ENCODE measurements around the gene HOXD9.

Gene HOXD9

DNA sequence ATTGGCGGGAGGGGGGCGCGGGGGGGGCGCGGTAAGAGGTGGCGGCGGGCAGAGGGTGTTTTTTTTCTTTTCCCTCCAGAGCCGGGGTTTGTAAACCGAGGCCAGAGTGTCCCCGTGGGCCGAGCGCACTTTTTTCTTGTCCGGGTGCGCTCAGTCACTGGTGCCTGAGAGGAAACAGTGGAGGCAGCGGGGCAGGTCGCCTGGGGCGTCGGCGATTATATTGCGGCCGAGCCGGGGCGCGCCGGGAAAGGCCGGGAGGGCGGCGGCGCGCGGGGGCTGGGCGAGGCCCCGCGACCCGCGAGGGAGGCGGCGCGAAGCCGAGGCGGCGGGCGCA lies 7.3 kb downstream of the HOXD9 start:
- H3K4me3 ChIP-seq (ENCODE audit: low read length): no peak overlapping the region
- H3K9me3 ChIP-seq (ENCODE audit: control insufficient read depth, low read length): no peaks in the 10 kb centered on the region
- no peak overlapping the region for H3K9ac ChIP-seq (ENCODE audit: low read length)
- peaks cover 96% of the 10 kb centered on the region for H3K27me3 ChIP-seq (ENCODE audit: control insufficient read depth, insufficient read depth, low read length)
- H3K36me3 ChIP-seq (ENCODE audit: control insufficient read depth, insufficient read depth, low read length): no peaks in the 10 kb centered on the region
- H3K4me1 ChIP-seq (ENCODE audit: control insufficient read depth, insufficient read depth, low read length): no peaks in the 10 kb centered on the region

GRCh38 chr2:176130147-176130956 lies 7.8 kb downstream of the HOXD9 start:
- Histone ChIP-seq H3K4me1 (ENCODE audit: control insufficient read depth, insufficient read depth, low read length) (no peaks in the 10 kb centered on the region), H3K9me3 (ENCODE audit: control insufficient read depth, low read length) (no peaks in the 10 kb centered on the region), H3K27me3 (ENCODE audit: control insufficient read depth, insufficient read depth, low read length) (peaks cover 96% of the 10 kb centered on the region), H3K36me3 (ENCODE audit: control insufficient read depth, insufficient read depth, low read length) (no peaks in the 10 kb centered on the region), H3K9ac (ENCODE audit: low read length) (no peak overlapping the region), H3K4me3 (ENCODE audit: low read length) (no peak overlapping the region)

DNA sequence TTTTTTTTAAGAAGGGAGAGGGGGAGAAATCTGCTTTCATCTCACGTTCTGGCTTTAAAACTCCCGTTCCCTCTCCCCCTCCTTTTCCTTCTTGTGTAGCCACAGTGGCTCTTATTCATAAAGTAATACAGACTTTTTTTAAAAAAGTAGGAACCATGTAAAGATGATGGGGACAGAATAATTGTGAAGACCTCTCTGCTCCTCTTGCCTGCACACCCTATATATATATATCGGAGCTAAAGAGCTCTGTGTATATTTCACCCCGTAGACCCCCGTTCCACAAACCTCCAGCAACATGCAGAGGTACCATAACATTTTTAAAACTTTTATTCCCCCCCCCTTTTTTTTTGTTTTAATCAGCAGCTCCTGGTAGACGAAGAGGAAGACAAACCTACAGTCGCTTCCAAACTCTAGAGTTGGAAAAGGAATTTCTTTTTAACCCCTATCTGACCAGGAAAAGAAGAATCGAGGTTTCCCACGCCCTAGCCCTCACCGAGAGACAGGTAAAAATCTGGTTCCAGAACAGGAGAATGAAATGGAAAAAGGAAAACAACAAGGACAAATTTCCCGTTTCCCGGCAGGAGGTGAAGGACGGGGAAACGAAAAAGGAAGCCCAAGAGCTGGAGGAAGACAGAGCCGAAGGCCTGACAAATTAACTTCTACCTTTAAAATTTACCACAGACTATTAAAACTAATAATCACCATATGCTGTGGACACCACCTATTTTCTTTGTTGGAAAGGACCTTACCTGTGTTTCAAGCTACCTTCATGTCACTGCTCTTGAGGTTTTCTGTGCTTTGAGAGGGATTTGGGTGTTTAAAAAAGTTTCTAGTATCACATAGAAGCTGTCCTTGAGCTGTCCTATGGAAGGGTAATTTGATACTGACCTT lies 8.7 kb downstream of the HOXD9 start:
- peaks cover 96% of the 10 kb centered on the region for H3K27me3 ChIP-seq (ENCODE audit: control insufficient read depth, insufficient read depth, low read length)
- H3K4me1 ChIP-seq (ENCODE audit: control insufficient read depth, insufficient read depth, low read length): no peaks in the 10 kb centered on the region
- no peak overlapping the region for H3K4me3 ChIP-seq (ENCODE audit: low read length)
- H3K36me3 ChIP-seq (ENCODE audit: control insufficient read depth, insufficient read depth, low read length): no peaks in the 10 kb centered on the region
- no peaks in the 10 kb centered on the region for H3K9me3 ChIP-seq (ENCODE audit: control insufficient read depth, low read length)
- no peak overlapping the region for H3K9ac ChIP-seq (ENCODE audit: low read length)

- peaks cover 98% of the 10 kb centered on the region for H3K27me3 ChIP-seq (ENCODE audit: control insufficient read depth, insufficient read depth, low read length)
- no peaks in the 10 kb centered on the region for H3K36me3 ChIP-seq (ENCODE audit: control insufficient read depth, insufficient read depth, low read length)
- peaks cover 1% of the 10 kb centered on the region for H3K4me1 ChIP-seq (ENCODE audit: control insufficient read depth, insufficient read depth, low read length)
- H3K4me3 ChIP-seq (ENCODE audit: low read length): no peak overlapping the region
- H3K9ac ChIP-seq (ENCODE audit: low read length): no peak overlapping the region
- no peaks in the 10 kb centered on the region for H3K9me3 ChIP-seq (ENCODE audit: control insufficient read depth, low read length)
Measured at GRCh38 chr2:176131848-176132158, 9.3 kb downstream of the HOXD9 start.

DNA sequence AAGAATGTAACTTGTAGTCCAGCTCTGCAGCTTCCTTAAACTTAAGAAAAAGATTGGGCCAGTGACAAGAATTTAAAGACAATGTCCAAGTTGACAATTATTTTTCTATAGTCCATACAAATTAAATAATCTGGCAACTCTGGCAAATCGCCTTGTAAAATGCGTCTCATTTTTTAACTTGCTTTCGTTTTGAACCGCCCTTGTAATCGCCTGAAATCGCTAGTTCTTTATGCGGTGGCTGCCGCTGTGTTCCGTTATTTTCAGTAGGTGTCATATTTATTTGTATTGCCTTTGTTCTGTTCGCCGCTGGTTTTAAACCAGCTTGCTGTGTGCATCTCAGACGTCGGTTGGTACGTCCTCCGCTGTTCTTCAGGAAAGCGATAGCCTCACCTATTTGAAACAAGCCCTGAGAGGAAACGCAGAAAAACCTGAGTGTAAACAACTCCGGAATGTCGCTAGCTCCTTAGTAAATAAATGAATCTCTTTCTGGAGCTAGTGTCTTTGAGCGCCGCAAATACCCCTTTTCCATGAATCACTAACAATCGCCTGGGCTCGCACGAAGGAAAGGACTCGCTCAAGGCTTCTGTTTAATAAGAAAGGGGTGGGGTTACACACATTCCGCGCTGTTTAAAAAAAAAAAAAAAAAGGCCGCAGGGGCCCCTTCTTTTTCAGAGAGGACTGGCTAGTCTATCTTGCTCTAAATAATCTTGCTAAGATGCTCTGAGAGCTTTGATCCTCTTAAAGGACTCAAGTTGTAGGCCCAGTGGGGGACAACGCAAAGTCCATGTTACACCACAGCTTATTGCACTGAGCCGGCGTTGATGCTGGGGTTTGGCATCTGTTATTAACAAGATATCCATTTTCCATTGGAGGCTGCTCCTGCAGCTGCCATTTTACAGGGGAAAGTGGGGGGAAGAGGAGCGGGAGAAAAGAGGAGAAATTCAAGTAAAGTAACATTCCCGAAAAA lies 10.0 kb downstream of the HOXD9 start:
- H3K27me3 ChIP-seq (ENCODE audit: control insufficient read depth, insufficient read depth, low read length): peaks cover 98% of the 10 kb centered on the region
- H3K4me3 ChIP-seq (ENCODE audit: low read length): no peak overlapping the region
- no peaks in the 10 kb centered on the region for H3K9me3 ChIP-seq (ENCODE audit: control insufficient read depth, low read length)
- H3K9ac ChIP-seq (ENCODE audit: low read length): no peak overlapping the region
- H3K36me3 ChIP-seq (ENCODE audit: control insufficient read depth, insufficient read depth, low read length): no peaks in the 10 kb centered on the region
- H3K4me1 ChIP-seq (ENCODE audit: control insufficient read depth, insufficient read depth, low read length): peaks cover 5% of the 10 kb centered on the region

- Histone ChIP-seq H3K27me3 (ENCODE audit: control insufficient read depth, insufficient read depth, low read length) (peaks cover 98% of the 10 kb centered on the region), H3K4me1 (ENCODE audit: control insufficient read depth, insufficient read depth, low read length) (peaks cover 5% of the 10 kb centered on the region), H3K9ac (ENCODE audit: low read length) (no peak overlapping the region), H3K36me3 (ENCODE audit: control insufficient read depth, insufficient read depth, low read length) (no peaks in the 10 kb centered on the region), H3K9me3 (ENCODE audit: control insufficient read depth, low read length) (no peaks in the 10 kb centered on the region), H3K4me3 (ENCODE audit: low read length) (no peak overlapping the region)
Measured at GRCh38 chr2:176133389-176133788, 10.9 kb downstream of the HOXD9 start.

GRCh38 chr2:176134035-176134434 lies 11.5 kb downstream of the HOXD9 start:
- no peak overlapping the region for H3K4me3 ChIP-seq (ENCODE audit: low read length)
- peaks cover 98% of the 10 kb centered on the region for H3K27me3 ChIP-seq (ENCODE audit: control insufficient read depth, insufficient read depth, low read length)
- peaks cover 5% of the 10 kb centered on the region for H3K4me1 ChIP-seq (ENCODE audit: control insufficient read depth, insufficient read depth, low read length)
- H3K9ac ChIP-seq (ENCODE audit: low read length): no peak overlapping the region
- H3K9me3 ChIP-seq (ENCODE audit: control insufficient read depth, low read length): no peaks in the 10 kb centered on the region
- no peaks in the 10 kb centered on the region for H3K36me3 ChIP-seq (ENCODE audit: control insufficient read depth, insufficient read depth, low read length)

GRCh38 chr2:176135035-176135440 lies 12.5 kb downstream of the HOXD9 start:
- peaks cover 97% of the 10 kb centered on the region for H3K27me3 ChIP-seq (ENCODE audit: control insufficient read depth, insufficient read depth, low read length)
- no peaks in the 10 kb centered on the region for H3K9me3 ChIP-seq (ENCODE audit: control insufficient read depth, low read length)
- no peak overlapping the region for H3K4me3 ChIP-seq (ENCODE audit: low read length)
- no peaks in the 10 kb centered on the region for H3K36me3 ChIP-seq (ENCODE audit: control insufficient read depth, insufficient read depth, low read length)
- peaks cover 5% of the 10 kb centered on the region for H3K4me1 ChIP-seq (ENCODE audit: control insufficient read depth, insufficient read depth, low read length)
- H3K9ac ChIP-seq (ENCODE audit: low read length): no peak overlapping the region

- H3K27me3 ChIP-seq (ENCODE audit: control insufficient read depth, insufficient read depth, low read length): peaks cover 97% of the 10 kb centered on the region
- no peaks in the 10 kb centered on the region for H3K9me3 ChIP-seq (ENCODE audit: control insufficient read depth, low read length)
- H3K4me3 ChIP-seq (ENCODE audit: low read length): peak overlapping the region; percentile 40
- H3K4me1 ChIP-seq (ENCODE audit: control insufficient read depth, insufficient read depth, low read length): peaks cover 13% of the 10 kb centered on the region
- H3K9ac ChIP-seq (ENCODE audit: low read length): no peak overlapping the region
- no peaks in the 10 kb centered on the region for H3K36me3 ChIP-seq (ENCODE audit: control insufficient read depth, insufficient read depth, low read length)
Measured at GRCh38 chr2:176136374-176137251, 14.1 kb downstream of the HOXD9 start.

DNA sequence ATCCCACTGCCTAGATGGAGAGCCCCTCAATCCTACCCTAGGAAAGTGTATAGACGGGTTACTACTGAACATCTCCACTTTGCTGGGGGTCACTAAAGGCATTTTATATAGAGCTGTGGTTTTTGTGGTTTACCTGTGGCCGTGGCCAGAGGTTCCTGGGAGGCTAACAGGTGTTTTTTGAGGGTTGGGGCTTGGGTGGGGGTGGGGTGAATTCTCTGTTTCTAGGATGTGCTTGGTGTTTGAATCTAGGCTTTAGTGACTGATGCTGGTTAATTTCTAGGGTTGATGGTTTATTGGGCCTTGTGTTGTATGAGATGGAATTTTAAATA lies 14.7 kb downstream of the HOXD9 start:
- Histone ChIP-seq H3K9ac (ENCODE audit: low read length) (no peak overlapping the region), H3K27me3 (ENCODE audit: control insufficient read depth, insufficient read depth, low read length) (peaks cover 98% of the 10 kb centered on the region), H3K36me3 (ENCODE audit: control insufficient read depth, insufficient read depth, low read length) (no peaks in the 10 kb centered on the region), H3K4me1 (ENCODE audit: control insufficient read depth, insufficient read depth, low read length) (peaks cover 13% of the 10 kb centered on the region), H3K4me3 (ENCODE audit: low read length) (no peak overlapping the region), H3K9me3 (ENCODE audit: control insufficient read depth, low read length) (no peaks in the 10 kb centered on the region)

DNA sequence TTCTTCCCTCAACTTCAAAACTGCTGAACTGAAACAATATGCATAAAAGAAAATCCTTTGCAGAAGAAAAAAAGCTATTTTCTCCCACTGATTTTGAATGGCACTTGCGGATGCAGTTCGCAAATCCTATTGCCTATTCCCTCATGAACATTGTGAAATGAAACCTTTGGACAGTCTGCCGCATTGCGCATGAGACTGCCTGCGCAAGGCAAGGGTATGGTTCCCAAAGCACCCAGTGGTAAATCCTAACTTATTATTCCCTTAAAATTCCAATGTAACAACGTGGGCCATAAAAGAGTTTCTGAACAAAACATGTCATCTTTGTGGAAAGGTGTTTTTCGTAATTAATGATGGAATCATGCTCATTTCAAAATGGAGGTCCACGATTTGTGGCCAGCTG lies 15.4 kb downstream of the HOXD9 start:
- peaks cover 13% of the 10 kb centered on the region for H3K4me1 ChIP-seq (ENCODE audit: control insufficient read depth, insufficient read depth, low read length)
- peaks cover 98% of the 10 kb centered on the region for H3K27me3 ChIP-seq (ENCODE audit: control insufficient read depth, insufficient read depth, low read length)
- no peaks in the 10 kb centered on the region for H3K9me3 ChIP-seq (ENCODE audit: control insufficient read depth, low read length)
- H3K9ac ChIP-seq (ENCODE audit: low read length): no peak overlapping the region
- H3K4me3 ChIP-seq (ENCODE audit: low read length): no peak overlapping the region
- H3K36me3 ChIP-seq (ENCODE audit: control insufficient read depth, insufficient read depth, low read length): no peaks in the 10 kb centered on the region
